Spleen (tissue), 13 donors: ENCODE measurements around the gene BTBD17. TPM values are rescaled to one million over a fixed set of nuclear protein-coding genes. Genes with fewer than 3 reads are reported as not detected.

ENCODE experiments used
- DNase-seq: peaks from one replicate; pipeline ENCODE4 v3.0.0-alpha.2; 2020
- H3K27ac ChIP-seq, 8 donors: fragments of 200-600 bp; sonication (generic) in 7 of 8; 1 replicate in 4 of 8; 2 replicates in 4 of 8; pipeline versions ENCODE4 v1.5.0 to v1.8.0; 2016 to 2021; ENCODE audit warnings: inconsistent platforms in 4 of 8, mild to moderate bottlenecking in 4 of 8, moderate library complexity in 1 of 8
- H3K27me3 ChIP-seq, 7 donors: fragments of 200-600 bp; sonication (generic) in 6 of 7; replicated peaks in 1 of 7; 1 replicate in 4 of 7; 2 replicates in 3 of 7; pipeline versions ENCODE4 v1.5.0 to v1.8.0; 2016 to 2021; ENCODE audit warnings: inconsistent platforms in 3 of 7, mild to moderate bottlenecking in 1 of 7
- H3K36me3 ChIP-seq, 6 donors: fragments of 200-600 bp; sonication (generic) in 5 of 6; 1 replicate in 4 of 6; 2 replicates in 2 of 6; pipeline versions ENCODE4 v1.5.0 to v1.8.0; 2016 to 2021; ENCODE audit warnings: inconsistent platforms in 2 of 6
- H3K4me1 ChIP-seq, 6 donors: fragments of 200-600 bp; sonication (generic) in 5 of 6; 1 replicate in 3 of 6; 2 replicates in 3 of 6; pipeline versions ENCODE4 v1.5.0 to v1.8.0; 2016 to 2021; ENCODE audit warnings: inconsistent platforms in 3 of 6
- H3K4me3 ChIP-seq, 8 donors: fragments of 200-600 bp; sonication (generic) in 7 of 8; 1 replicate in 4 of 8; 2 replicates in 4 of 8; pipeline versions ENCODE4 v1.5.0 to v1.8.0; 2016 to 2021; ENCODE audit warnings: inconsistent platforms in 4 of 8, mild to moderate bottlenecking in 4 of 8, moderate library complexity in 2 of 8
- H3K9me3 ChIP-seq, 8 donors: fragments of 200-600 bp; sonication (generic) in 7 of 8; 1 replicate in 4 of 8; 2 replicates in 4 of 8; pipeline versions ENCODE4 v1.5.0 to v1.8.0; 2016 to 2021; ENCODE audit warnings: inconsistent platforms in 4 of 8
- POLR2A ChIP-seq, 3 donors: fragments of 450-650 bp; IDR thresholded peaks; one replicate each; pipeline ENCODE4 v1.5.1; 2017; ENCODE audit warnings: antibody characterized with exemption in 3 of 3, mild to moderate bottlenecking in 1 of 3
- POLR2AphosphoS5 ChIP-seq, 3 donors: sonication (generic); formaldehyde crosslinking; IDR thresholded peaks; one replicate each; pipeline ENCODE4 v1.5.1; 2017; ENCODE audit warnings: antibody characterized with exemption in 3 of 3
- WGBS, 5 donors: extraction: QIAGEN DNeasy Blood & Tissue Kit in 3 of 5; methylation state at CpG; one replicate each; pipeline versions ENCODE4 v1.1.5 to v1.1.7; 2013 to 2018; 5-methylcytosine and 5-hydroxymethylcytosine counted together
- intact Hi-C: fragments of 100-400 bp; cut with DNase I; formaldehyde crosslinking; loops from one replicate; pipeline ENCODE4 v1.15.0; 2023; ENCODE audit warnings: low total_unique reads
- long read RNA-seq, 2 donors: transcript quantifications; one replicate each; lab custom pipeline, GENCODE V29; 2026
- polyA plus RNA-seq, 3 donors: library from polyadenylated mRNA; stranded (reverse); fragments of 200-250 nt; gene quantifications; one replicate each; pipeline ENCODE4 v1.2.1, GENCODE V29; 2013
- total RNA-seq, 7 donors: library from RNA; depleted of rRNA in 3 of 7; stranded (reverse); fragments of >200 nt in 3 of 7; fragmentation: NEBNext Ultra II Directional in 4 of 7; extraction: Animal tissue kit (Norgen Biotek cat#: 25700) in 4 of 7; gene quantifications; one replicate each; pipeline versions ENCODE4 v1.1.0 to v1.2.1, GENCODE V29; 2016 to 2021
- TF ChIP-seq, protein P1 (sequence below), 11 experiments: fragments of 200-600 bp in 7 of 11; fragments of 450-650 bp in 4 of 11; sonication (generic) in 4 of 11; IDR thresholded peaks in 8 of 11; conservative IDR thresholded peaks in 3 of 11; 1 replicate in 7 of 11; 2 replicates in 4 of 11; pipeline versions ENCODE4 v1.4.0 to v1.8.0; 2016 to 2021; ENCODE audit warnings: antibody characterized with exemption in 11 of 11, inconsistent platforms in 4 of 11, mild to moderate bottlenecking in 1 of 11
- donor health status: healthy with polysubstance abuse.
- donor health status: DM: no; HTN: no; CAD: no; lungs with moderate emphysema.
- donor health status: DM: no; HTN: no; CAD: no.
- donor health status: Bipolar disorder and iron deficiency.
- donor health status: healthy.
- donor health status: DM: no; HTN: no; CAD: no.
- donor health status: DM: yes; HTN: yes; CAD: no.

BTBD17 gene, protein sequence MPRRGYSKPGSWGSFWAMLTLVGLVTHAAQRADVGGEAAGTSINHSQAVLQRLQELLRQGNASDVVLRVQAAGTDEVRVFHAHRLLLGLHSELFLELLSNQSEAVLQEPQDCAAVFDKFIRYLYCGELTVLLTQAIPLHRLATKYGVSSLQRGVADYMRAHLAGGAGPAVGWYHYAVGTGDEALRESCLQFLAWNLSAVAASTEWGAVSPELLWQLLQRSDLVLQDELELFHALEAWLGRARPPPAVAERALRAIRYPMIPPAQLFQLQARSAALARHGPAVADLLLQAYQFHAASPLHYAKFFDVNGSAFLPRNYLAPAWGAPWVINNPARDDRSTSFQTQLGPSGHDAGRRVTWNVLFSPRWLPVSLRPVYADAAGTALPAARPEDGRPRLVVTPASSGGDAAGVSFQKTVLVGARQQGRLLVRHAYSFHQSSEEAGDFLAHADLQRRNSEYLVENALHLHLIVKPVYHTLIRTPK
- total RNA-seq = under 1 TPM in 1 of 7 donors, not detected in 6; 0.51 TPM
- polyA plus RNA-seq = under 1 TPM in 1 of 3 donors, not detected in 2; 0.06 TPM
- long read RNA-seq, donor 1 = 0 reads
- long read RNA-seq, donor 2, partial matches to known transcripts = 0 of 1 reads
- long read RNA-seq, donor 2, other reads (novel, unspliced or antisense) = 0 of 1 reads

- H3K4me1 ChIP-seq = peaks cover 6 to 30% (median 23%) of the 10 kb centered on the region in 6 donors
- no peaks in the 10 kb centered on the region for H3K36me3 ChIP-seq
- H3K27me3 ChIP-seq = peaks cover 6 to 68% (median 26%) of the 10 kb centered on the region in 7 donors
- H3K4me3 ChIP-seq = no peak within 1 kb of the TSS
- DNase-seq = peak; percentile 85
- no peak within 1 kb of the TSS for H3K27ac ChIP-seq
- no peaks in the 10 kb centered on the region for H3K9me3 ChIP-seq
- WGBS, 5 donors = 36 to 41% (median 38%) methylated on average over 26 to 28 of the region's 28 CpGs
- intact Hi-C loops = loop anchor here (10.0 kb wide), 1 partner anchor 147 kb away; the partner anchor contains the start of gene TTYH2
- TF ChIP-seq, protein P1, sequence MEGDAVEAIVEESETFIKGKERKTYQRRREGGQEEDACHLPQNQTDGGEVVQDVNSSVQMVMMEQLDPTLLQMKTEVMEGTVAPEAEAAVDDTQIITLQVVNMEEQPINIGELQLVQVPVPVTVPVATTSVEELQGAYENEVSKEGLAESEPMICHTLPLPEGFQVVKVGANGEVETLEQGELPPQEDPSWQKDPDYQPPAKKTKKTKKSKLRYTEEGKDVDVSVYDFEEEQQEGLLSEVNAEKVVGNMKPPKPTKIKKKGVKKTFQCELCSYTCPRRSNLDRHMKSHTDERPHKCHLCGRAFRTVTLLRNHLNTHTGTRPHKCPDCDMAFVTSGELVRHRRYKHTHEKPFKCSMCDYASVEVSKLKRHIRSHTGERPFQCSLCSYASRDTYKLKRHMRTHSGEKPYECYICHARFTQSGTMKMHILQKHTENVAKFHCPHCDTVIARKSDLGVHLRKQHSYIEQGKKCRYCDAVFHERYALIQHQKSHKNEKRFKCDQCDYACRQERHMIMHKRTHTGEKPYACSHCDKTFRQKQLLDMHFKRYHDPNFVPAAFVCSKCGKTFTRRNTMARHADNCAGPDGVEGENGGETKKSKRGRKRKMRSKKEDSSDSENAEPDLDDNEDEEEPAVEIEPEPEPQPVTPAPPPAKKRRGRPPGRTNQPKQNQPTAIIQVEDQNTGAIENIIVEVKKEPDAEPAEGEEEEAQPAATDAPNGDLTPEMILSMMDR (IDR thresholded peaks at IDR 0.05 in 8 of 11, conservative IDR thresholded peaks at IDR 0.05 in 3 of 11) = peak; percentile 22 to 82 (median 66)
- TF ChIP-seq POLR2AphosphoS5 (IDR thresholded peaks at IDR 0.05) (peak in 2 of 3 donors; percentile 29 to 45), POLR2A (IDR thresholded peaks at IDR 0.05) (no peak)
Observed at GRCh38 chr17:74361230-74362068, at the start of gene BTBD17. Gene BTBD17 (minus strand): TSS chr17:74361868. CDS start chr17:74361819, 49 bp downstream.

- Histone ChIP-seq H3K27me3 (no peaks in the 10 kb centered on the region), H3K4me3 (no peak overlapping the region), H3K27ac (no peak overlapping the region), H3K9me3 (no peaks in the 10 kb centered on the region), H3K4me1 (no peaks in the 10 kb centered on the region), H3K36me3 (no peaks in the 10 kb centered on the region)
- intact Hi-C loops = no loop called here
- DNase-seq = no peak
- 48 to 70% (median 68%) methylated on average over 3 to 4 of the region's 4 CpGs for WGBS, 5 donors
- TF ChIP-seq, protein P1 (IDR thresholded peaks at IDR 0.05 in 8 of 11, conservative IDR thresholded peaks at IDR 0.05 in 3 of 11) = no peak
- TF ChIP-seq POLR2A (IDR thresholded peaks at IDR 0.05) (no peak), POLR2AphosphoS5 (IDR thresholded peaks at IDR 0.05) (no peak)
Observed at GRCh38 chr17:74410001-74410443, 48.4 kb upstream of the BTBD17 start.

- WGBS, 5 donors = 76 to 86% (median 78%) methylated on average over 4 of the region's 4 CpGs
- H3K4me3 ChIP-seq = no peak overlapping the region
- TF ChIP-seq, protein P1 (IDR thresholded peaks at IDR 0.05 in 8 of 11, conservative IDR thresholded peaks at IDR 0.05 in 3 of 11) = no peak
- no peak for TF ChIP-seq POLR2AphosphoS5 (IDR thresholded peaks at IDR 0.05)
- intact Hi-C loops = no loop called here
- H3K36me3 ChIP-seq = no peaks in the 10 kb centered on the region
- no peaks in the 10 kb centered on the region for H3K4me1 ChIP-seq
- H3K27ac ChIP-seq = no peak overlapping the region
- no peaks in the 10 kb centered on the region for H3K9me3 ChIP-seq
- no peak for DNase-seq
- H3K27me3 ChIP-seq = peaks cover 0 to 7% (median 0%) of the 10 kb centered on the region in 7 donors
Observed at GRCh38 chr17:74408815-74409214, 47.1 kb upstream of the BTBD17 start.
